Measurements from ENCODE around the gene CHCHD3.

The CHCHD3 gene

GRCh38 chr7:132780822-132781221 is 301.1 kb downstream of the CHCHD3 start:
- Mint-ChIP-seq H3K9me3 (peaks cover 8% of the 10 kb centered on the region), H3K36me3 (peaks cover 30% of the 10 kb centered on the region), H3K27ac (no peak overlapping the region), H3K4me3 (no peak overlapping the region), H3K27me3 (peaks cover 33% of the 10 kb centered on the region), H3K4me1 (peaks cover 19% of the 10 kb centered on the region)
- no peak for ATAC-seq

- peaks cover 19% of the 10 kb centered on the region for H3K4me1 Mint-ChIP-seq
- no peak overlapping the region for H3K27ac Mint-ChIP-seq
- H3K4me3 Mint-ChIP-seq = no peak overlapping the region
- no peak for ATAC-seq
- peaks cover 34% of the 10 kb centered on the region for H3K27me3 Mint-ChIP-seq
- peaks cover 8% of the 10 kb centered on the region for H3K9me3 Mint-ChIP-seq
- H3K36me3 Mint-ChIP-seq = peaks cover 14% of the 10 kb centered on the region
Observed at GRCh38 chr7:132779164-132779563, 302.7 kb downstream of the CHCHD3 start.

DNA sequence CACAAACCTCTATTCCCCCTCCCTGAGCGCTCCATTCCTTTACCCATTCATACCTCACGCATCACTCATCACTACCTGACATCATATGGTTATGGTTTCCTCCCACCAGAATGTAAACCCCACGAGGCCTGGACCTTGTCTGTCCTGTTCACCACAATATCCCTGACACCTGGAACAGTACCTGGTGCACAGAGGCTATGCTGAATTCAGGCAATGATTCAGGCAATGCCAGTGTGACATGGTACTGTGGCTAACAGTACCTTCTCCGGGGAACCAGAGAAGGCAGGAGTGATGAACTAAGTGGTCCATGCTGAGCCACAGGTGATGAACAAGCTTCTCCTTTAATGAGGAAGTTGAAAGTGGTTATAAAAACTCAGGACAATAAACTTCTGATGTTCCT is 303.1 kb downstream of the CHCHD3 start:
- Mint-ChIP-seq H3K36me3 (peaks cover 10% of the 10 kb centered on the region), H3K4me1 (peaks cover 19% of the 10 kb centered on the region), H3K9me3 (peaks cover 8% of the 10 kb centered on the region), H3K4me3 (no peak overlapping the region), H3K27ac (no peak overlapping the region), H3K27me3 (peaks cover 34% of the 10 kb centered on the region)
- no peak for ATAC-seq

DNA sequence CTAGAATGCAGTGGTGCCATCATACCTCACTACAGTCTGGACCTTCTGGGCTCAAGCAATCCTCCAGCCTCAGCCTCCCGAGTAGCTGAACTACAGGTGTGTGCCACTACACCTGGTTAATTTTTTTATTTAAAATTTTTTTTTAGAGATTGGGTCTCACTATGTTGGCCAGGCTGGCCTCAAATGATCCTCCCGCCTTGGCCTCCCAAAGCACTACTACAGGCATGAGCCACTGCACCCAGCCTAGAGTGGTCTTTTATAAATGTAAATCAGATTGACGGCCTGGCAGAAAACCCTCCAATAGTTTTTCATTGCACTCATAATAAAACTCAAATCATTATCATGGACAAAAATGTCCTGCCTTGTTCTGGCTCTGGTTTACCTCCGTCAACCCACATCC is 303.9 kb downstream of the CHCHD3 start:
- Mint-ChIP-seq H3K4me1 (peaks cover 19% of the 10 kb centered on the region), H3K4me3 (no peak overlapping the region), H3K27ac (no peak overlapping the region), H3K9me3 (peaks cover 8% of the 10 kb centered on the region), H3K36me3 (peaks cover 5% of the 10 kb centered on the region), H3K27me3 (peaks cover 34% of the 10 kb centered on the region)
- ATAC-seq = no peak

GRCh38 chr7:132777414-132777813 is 304.5 kb downstream of the CHCHD3 start:
- Mint-ChIP-seq H3K36me3 (peaks cover 5% of the 10 kb centered on the region), H3K4me1 (peaks cover 19% of the 10 kb centered on the region), H3K27me3 (peaks cover 34% of the 10 kb centered on the region), H3K9me3 (peaks cover 8% of the 10 kb centered on the region), H3K27ac (no peak overlapping the region), H3K4me3 (no peak overlapping the region)
- ATAC-seq = no peak

- Mint-ChIP-seq H3K27me3 (peaks cover 34% of the 10 kb centered on the region), H3K9me3 (peaks cover 8% of the 10 kb centered on the region), H3K36me3 (no peaks in the 10 kb centered on the region), H3K4me1 (peaks cover 24% of the 10 kb centered on the region), H3K27ac (no peak overlapping the region), H3K4me3 (no peak overlapping the region)
- no peak for ATAC-seq
Observed at GRCh38 chr7:132776048-132776620, 305.8 kb downstream of the CHCHD3 start.

- Mint-ChIP-seq H3K4me1 (peaks cover 13% of the 10 kb centered on the region), H3K4me3 (no peak overlapping the region), H3K27ac (no peak overlapping the region), H3K27me3 (peaks cover 40% of the 10 kb centered on the region), H3K36me3 (peaks cover 5% of the 10 kb centered on the region), H3K9me3 (peaks cover 20% of the 10 kb centered on the region)
- no peak for ATAC-seq
Observed at GRCh38 chr7:132773527-132773956, 308.3 kb downstream of the CHCHD3 start.

DNA sequence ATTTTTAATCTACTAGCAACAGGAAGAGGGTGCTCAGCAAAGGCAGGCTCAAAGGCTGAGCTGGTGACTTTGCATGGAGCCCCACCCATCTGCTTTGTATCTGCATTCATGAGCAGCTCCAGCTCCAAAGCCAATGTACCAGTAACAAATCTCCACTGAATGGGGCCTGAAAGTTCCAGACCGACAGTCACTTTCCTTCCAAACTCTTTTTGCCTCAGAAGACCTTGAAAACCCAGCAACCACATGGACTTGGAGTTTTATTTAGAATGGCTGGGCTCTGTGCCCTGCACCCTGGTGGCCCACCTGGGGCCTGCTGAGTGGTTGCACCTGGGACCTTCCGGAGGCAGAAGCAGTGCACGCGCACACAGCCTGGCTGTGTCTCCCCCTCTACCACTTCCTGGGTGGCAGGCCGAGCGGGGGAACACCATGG is 310.6 kb downstream of the CHCHD3 start:
- ATAC-seq = peak; percentile 56
- Mint-ChIP-seq H3K4me1 (peaks cover 5% of the 10 kb centered on the region), H3K9me3 (peaks cover 15% of the 10 kb centered on the region), H3K4me3 (no peak overlapping the region), H3K36me3 (peaks cover 5% of the 10 kb centered on the region), H3K27me3 (peaks cover 21% of the 10 kb centered on the region), H3K27ac (no peak overlapping the region)

DNA sequence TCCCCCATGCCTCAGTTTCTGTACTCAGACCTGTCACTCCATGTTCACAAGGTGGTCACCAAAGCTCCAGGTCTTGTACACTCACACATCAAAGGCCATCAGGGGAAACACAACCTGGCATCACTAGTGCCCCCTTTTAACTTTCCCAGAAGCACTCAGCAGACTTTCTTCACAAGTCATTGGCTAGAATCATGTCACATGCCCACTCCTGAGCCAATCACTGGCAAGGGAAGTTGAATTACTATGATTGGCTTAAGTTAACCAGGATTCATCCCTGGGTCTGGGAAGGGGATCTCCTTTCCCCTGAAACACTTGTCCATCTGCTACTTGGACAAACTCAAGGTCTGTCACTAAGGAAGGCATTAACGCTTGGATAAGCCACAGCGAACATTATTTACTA is 311.8 kb downstream of the CHCHD3 start:
- H3K4me1 Mint-ChIP-seq = peaks cover 5% of the 10 kb centered on the region
- ATAC-seq = no peak
- H3K4me3 Mint-ChIP-seq = no peak overlapping the region
- no peak overlapping the region for H3K27ac Mint-ChIP-seq
- H3K27me3 Mint-ChIP-seq = peaks cover 28% of the 10 kb centered on the region
- peaks cover 15% of the 10 kb centered on the region for H3K9me3 Mint-ChIP-seq
- H3K36me3 Mint-ChIP-seq = peaks cover 5% of the 10 kb centered on the region

DNA sequence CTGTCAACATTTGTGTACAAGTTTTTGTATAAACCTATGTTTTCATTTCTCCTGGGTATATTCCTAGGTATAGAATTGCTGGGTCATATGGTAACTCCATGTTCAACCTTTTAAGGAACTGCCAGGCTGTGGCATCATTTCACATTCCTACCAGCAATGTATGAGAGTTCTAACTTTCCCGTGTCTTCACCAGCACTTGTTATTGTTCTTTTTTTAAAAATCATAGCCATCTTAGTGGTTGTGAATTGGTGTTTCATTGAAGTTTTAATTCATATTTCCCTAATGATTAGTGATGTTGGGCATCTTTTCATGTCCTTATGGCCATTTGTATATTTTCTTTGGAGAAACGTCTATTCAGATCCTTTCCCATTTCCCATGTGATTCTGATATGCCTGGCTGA is 312.6 kb downstream of the CHCHD3 start:
- Mint-ChIP-seq H3K36me3 (peaks cover 5% of the 10 kb centered on the region), H3K27me3 (peaks cover 29% of the 10 kb centered on the region), H3K27ac (no peak overlapping the region), H3K4me3 (no peak overlapping the region), H3K4me1 (peaks cover 5% of the 10 kb centered on the region), H3K9me3 (peaks cover 15% of the 10 kb centered on the region)
- no peak for ATAC-seq

GRCh38 chr7:132768099-132768498 is 313.8 kb downstream of the CHCHD3 start:
- Mint-ChIP-seq H3K9me3 (peaks cover 15% of the 10 kb centered on the region), H3K27ac (no peak overlapping the region)

DNA sequence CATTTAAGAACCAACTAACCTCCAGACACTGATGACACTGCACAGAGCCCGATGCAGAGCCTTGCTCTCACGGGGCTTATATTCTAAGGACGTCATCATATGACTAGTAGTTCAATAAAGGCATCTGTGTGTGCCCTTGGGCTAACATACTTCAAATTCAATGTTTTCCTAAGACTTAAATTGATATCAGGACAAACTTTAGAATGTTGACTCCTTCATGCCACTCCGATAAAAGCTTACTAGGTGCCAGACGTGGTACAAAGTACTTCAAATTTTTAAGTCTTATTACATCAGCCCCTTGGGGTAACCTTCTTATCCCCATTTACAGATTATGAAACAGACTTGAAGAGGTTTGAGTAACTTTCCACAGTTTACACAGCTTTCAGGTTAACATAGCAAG is 314.5 kb downstream of the CHCHD3 start:
- Mint-ChIP-seq H3K9me3 (peaks cover 15% of the 10 kb centered on the region), H3K4me1 (peaks cover 5% of the 10 kb centered on the region), H3K36me3 (peaks cover 5% of the 10 kb centered on the region), H3K27me3 (peaks cover 29% of the 10 kb centered on the region), H3K4me3 (no peak overlapping the region), H3K27ac (no peak overlapping the region)
- no peak for ATAC-seq

More at GRCh38 chr7:132768099-132768498, 313.8 kb downstream of the CHCHD3 start:
- peaks cover 5% of the 10 kb centered on the region for H3K36me3 Mint-ChIP-seq
- no peak overlapping the region for H3K4me3 Mint-ChIP-seq
- peaks cover 5% of the 10 kb centered on the region for H3K4me1 Mint-ChIP-seq
- ATAC-seq = no peak
- H3K27me3 Mint-ChIP-seq = peaks cover 29% of the 10 kb centered on the region

- Mint-ChIP-seq H3K4me1 (peaks cover 4% of the 10 kb centered on the region), H3K9me3 (peaks cover 15% of the 10 kb centered on the region), H3K36me3 (peaks cover 5% of the 10 kb centered on the region), H3K4me3 (no peak overlapping the region), H3K27ac (no peak overlapping the region), H3K27me3 (peaks cover 29% of the 10 kb centered on the region)
- ATAC-seq = no peak
Observed at GRCh38 chr7:132766660-132767059, 315.2 kb downstream of the CHCHD3 start.

GRCh38 chr7:132765861-132766260 is 316.0 kb downstream of the CHCHD3 start:
- no peak for ATAC-seq
- Mint-ChIP-seq H3K36me3 (peaks cover 5% of the 10 kb centered on the region), H3K4me1 (no peaks in the 10 kb centered on the region), H3K9me3 (peaks cover 15% of the 10 kb centered on the region), H3K27me3 (peaks cover 28% of the 10 kb centered on the region), H3K4me3 (no peak overlapping the region), H3K27ac (no peak overlapping the region)

- peaks cover 7% of the 10 kb centered on the region for H3K9me3 Mint-ChIP-seq
- ATAC-seq = no peak
- no peaks in the 10 kb centered on the region for H3K4me1 Mint-ChIP-seq
- H3K27ac Mint-ChIP-seq = no peak overlapping the region
- H3K36me3 Mint-ChIP-seq = peaks cover 5% of the 10 kb centered on the region
- H3K4me3 Mint-ChIP-seq = no peak overlapping the region
- H3K27me3 Mint-ChIP-seq = peaks cover 17% of the 10 kb centered on the region
Observed at GRCh38 chr7:132764762-132765161, 317.1 kb downstream of the CHCHD3 start.

GRCh38 chr7:132760866-132761265 is 321.0 kb downstream of the CHCHD3 start:
- Mint-ChIP-seq H3K4me3 (no peak overlapping the region), H3K27me3 (peaks cover 9% of the 10 kb centered on the region), H3K36me3 (no peaks in the 10 kb centered on the region), H3K27ac (no peak overlapping the region), H3K9me3 (no peaks in the 10 kb centered on the region), H3K4me1 (no peaks in the 10 kb centered on the region)
- ATAC-seq = no peak

Measured in stimulated activated memory B cell treated with anti-CD40 and anti-IgM and Interleukin-4, amounts not matched to agents 10 μg/mL and 1 μg/mL and 100 μg/mL, for 72 hours (primary cell).